ENCODE results near the gene SMARCD2. TPM values are rescaled to one million over a fixed set of nuclear protein-coding genes. Genes with fewer than 3 reads are reported as not detected.
A peak's percentile ranks its signal among the peaks of the same experiment; 100 is the strongest.

Gene SMARCD2
- total RNA-seq, 2 experiments from 2014 or later: 120 to 136 TPM

GRCh38 chr17:63830278-63830677, 12.2 kb downstream of the SMARCD2 start:
- DNase-seq (ENCODE audit: low spot score): no peak
- Histone ChIP-seq H2AFZ (ENCODE audit: low read length) (no peak overlapping the region), H3K9me2 (ENCODE audit: insufficient read depth, low read length) (no peaks in the 10 kb centered on the region), H3K9me3 (ENCODE audit: low read length) (no peaks in the 10 kb centered on the region), H3K36me3 (ENCODE audit: insufficient read depth, low read length) (peaks cover 82% of the 10 kb centered on the region), H3K4me1 (ENCODE audit: insufficient read depth, low read length, poor library complexity, severe bottlenecking) (peaks cover 30% of the 10 kb centered on the region), H3K4me2 (ENCODE audit: low read length) (no peak overlapping the region), H3K27ac (ENCODE audit: low read depth, low read length, poor library complexity, severe bottlenecking) (no peak overlapping the region), H4K20me1 (ENCODE audit: insufficient read depth, low read length) (no peaks in the 10 kb centered on the region), H3K79me2 (ENCODE audit: insufficient read depth, low read depth, low read length) (peaks cover 31% of the 10 kb centered on the region), H3K4me3 (ENCODE audit: low read depth, low read length, poor library complexity, severe bottlenecking) (no peak overlapping the region)
- CTCF ChIA-PET (ENCODE audit: unreplicated experiment): no interaction called here
- TF ChIP-seq CTCF (conservative IDR thresholded peaks at IDR 0.05; ENCODE audit: low read length) (no peak), EZH2phosphoT487 (IDR thresholded peaks at IDR 0.05; ENCODE audit: borderline replicate concordance, low read depth, low read length) (no peak)
- intact Hi-C loops (cut with micrococcal nuclease; ENCODE audit: unreplicated experiment): no loop called here
- no TSS peak for BruUV-seq (replicated peaks)
- POLR2A ChIA-PET: no interaction called here

DNA sequence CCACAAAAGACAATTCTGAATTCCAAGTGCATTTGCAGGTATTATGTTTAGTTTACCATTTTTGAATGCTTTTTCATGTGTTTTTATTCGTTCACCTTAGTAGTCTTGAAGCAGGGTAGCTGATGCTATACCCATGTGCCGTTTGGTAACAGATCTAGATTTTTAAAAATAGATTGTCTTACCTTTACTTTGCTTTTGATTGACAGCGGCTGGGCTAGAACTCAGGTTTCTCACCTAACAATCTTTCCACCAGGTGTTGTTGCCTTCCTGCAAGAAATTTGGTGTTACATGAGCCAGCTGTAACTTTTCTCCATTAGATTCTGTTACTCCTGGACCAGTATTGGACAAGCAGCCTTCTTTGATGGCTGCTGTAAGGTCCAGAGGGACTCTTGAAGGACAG, 13.5 kb downstream of the SMARCD2 start:
- Histone ChIP-seq H2AFZ (ENCODE audit: low read length) (no peak overlapping the region), H3K79me2 (ENCODE audit: insufficient read depth, low read depth, low read length) (peaks cover 31% of the 10 kb centered on the region), H3K27ac (ENCODE audit: low read depth, low read length, poor library complexity, severe bottlenecking) (no peak overlapping the region), H3K4me3 (ENCODE audit: low read depth, low read length, poor library complexity, severe bottlenecking) (peak overlapping the region; percentile 78), H4K20me1 (ENCODE audit: insufficient read depth, low read length) (no peaks in the 10 kb centered on the region), H3K4me1 (ENCODE audit: insufficient read depth, low read length, poor library complexity, severe bottlenecking) (peaks cover 23% of the 10 kb centered on the region), H3K9me3 (ENCODE audit: low read length) (no peaks in the 10 kb centered on the region), H3K36me3 (ENCODE audit: insufficient read depth, low read length) (peaks cover 82% of the 10 kb centered on the region), H3K4me2 (ENCODE audit: low read length) (peak overlapping the region; percentile 91), H3K9me2 (ENCODE audit: insufficient read depth, low read length) (no peaks in the 10 kb centered on the region)
- TF ChIP-seq EZH2phosphoT487 (IDR thresholded peaks at IDR 0.05; ENCODE audit: borderline replicate concordance, low read depth, low read length) (no peak), CTCF (conservative IDR thresholded peaks at IDR 0.05; ENCODE audit: low read length) (no peak)
- CTCF ChIA-PET (ENCODE audit: unreplicated experiment): no interaction called here
- no TSS peak for BruUV-seq (replicated peaks)
- POLR2A ChIA-PET: interaction anchor here (0.9 to 2.7 kb wide), 4 partner anchors 11 to 130 kb away, joined by 3 to 20 read pairs (median 6); partner anchors contain the start of gene SMARCD2
- DNase-seq (ENCODE audit: low spot score): no peak
- intact Hi-C loops (cut with micrococcal nuclease; ENCODE audit: unreplicated experiment): loop anchor here (5.0 kb wide), 1 partner anchor 87 kb away; the partner anchor contains the start of gene STRADA

- BruUV-seq (replicated peaks): no TSS peak
- peak; percentile 38 for DNase-seq (ENCODE audit: low spot score)
- ChIA-PET POLR2A (interaction anchor here (0.6 to 2.7 kb wide), 6 partner anchors 12 to 1096 kb away, joined by 3 to 20 read pairs (median 4); partner anchors contain the start of gene SMARCD2), CTCF (ENCODE audit: unreplicated experiment) (interaction anchor here (0.8 kb wide), 1 partner anchor 11 kb away, joined by 3 read pairs; no protein-coding TSS in a partner anchor)
- peak overlapping the region; percentile 76; the same call in 1 of the 2 replicates for H2AFZ ChIP-seq (ENCODE audit: low read length)
- H3K9me2 ChIP-seq (ENCODE audit: insufficient read depth, low read length): no peaks in the 10 kb centered on the region
- H3K4me2 ChIP-seq (ENCODE audit: low read length): peak overlapping the region; percentile 91
- H3K9me3 ChIP-seq (ENCODE audit: low read length): no peaks in the 10 kb centered on the region
- peak overlapping the region; percentile 67 for H3K27ac ChIP-seq (ENCODE audit: low read depth, low read length, poor library complexity, severe bottlenecking)
- TF ChIP-seq EZH2phosphoT487 (IDR thresholded peaks at IDR 0.05; ENCODE audit: borderline replicate concordance, low read depth, low read length) (no peak), CTCF (conservative IDR thresholded peaks at IDR 0.05; ENCODE audit: low read length) (peak; percentile 11; the same call in 1 of the 2 replicates)
- H3K79me2 ChIP-seq (ENCODE audit: insufficient read depth, low read depth, low read length): peaks cover 31% of the 10 kb centered on the region
- intact Hi-C loops (cut with micrococcal nuclease; ENCODE audit: unreplicated experiment): loop anchor here (1.0 to 5.0 kb wide), 4 partner anchors 15 to 133 kb away; partner anchors contain the start of genes CCDC47 and STRADA
- peaks cover 23% of the 10 kb centered on the region for H3K4me1 ChIP-seq (ENCODE audit: insufficient read depth, low read length, poor library complexity, severe bottlenecking)
- no peaks in the 10 kb centered on the region for H4K20me1 ChIP-seq (ENCODE audit: insufficient read depth, low read length)
- peaks cover 81% of the 10 kb centered on the region for H3K36me3 ChIP-seq (ENCODE audit: insufficient read depth, low read length)
- peak overlapping the region; percentile 78 for H3K4me3 ChIP-seq (ENCODE audit: low read depth, low read length, poor library complexity, severe bottlenecking)
Measured at GRCh38 chr17:63827801-63828221, 14.7 kb downstream of the SMARCD2 start.

Data from OCI-LY7 (cell line).